ENCODE data around the gene TSPAN7.

Gene TSPAN7

GRCh38 chrX:38538134-38538533 lies 23.2 kb upstream of the TSPAN7 start:
- no peak for DNase-seq (ENCODE audit: low read depth)
- H3K4me3 ChIP-seq (ENCODE audit: control insufficient read depth, low read depth, low read length) = no peak overlapping the region
- TF ChIP-seq CTCF (IDR thresholded peaks at IDR 0.05; ENCODE audit: control insufficient read depth, insufficient read depth, low read depth, low read length, missing control alignments) = no peak

GRCh38 chrX:38539748-38540147 lies 21.6 kb upstream of the TSPAN7 start:
- DNase-seq (ENCODE audit: low read depth) = no peak
- no peak for TF ChIP-seq CTCF (IDR thresholded peaks at IDR 0.05; ENCODE audit: control insufficient read depth, insufficient read depth, low read depth, low read length, missing control alignments)
- no peak overlapping the region for H3K4me3 ChIP-seq (ENCODE audit: control insufficient read depth, low read depth, low read length)

- TF ChIP-seq CTCF (IDR thresholded peaks at IDR 0.05; ENCODE audit: control insufficient read depth, insufficient read depth, low read depth, low read length, missing control alignments) = no peak
- DNase-seq (ENCODE audit: low read depth) = no peak
- no peak overlapping the region for H3K4me3 ChIP-seq (ENCODE audit: control insufficient read depth, low read depth, low read length)
These were observed 12.8 kb upstream of the TSPAN7 start for GRCh38 chrX:38548508-38548907.

- H3K4me3 ChIP-seq (ENCODE audit: control insufficient read depth, low read depth, low read length) = no peak overlapping the region
- no peak for DNase-seq (ENCODE audit: low read depth)
- no peak for TF ChIP-seq CTCF (IDR thresholded peaks at IDR 0.05; ENCODE audit: control insufficient read depth, insufficient read depth, low read depth, low read length, missing control alignments)
These were observed 8.6 kb upstream of the TSPAN7 start for GRCh38 chrX:38552721-38553120.

- H3K4me3 ChIP-seq (ENCODE audit: control insufficient read depth, low read depth, low read length) = no peak overlapping the region
- TF ChIP-seq CTCF (IDR thresholded peaks at IDR 0.05; ENCODE audit: control insufficient read depth, insufficient read depth, low read depth, low read length, missing control alignments) = no peak
- DNase-seq (ENCODE audit: low read depth) = no peak
These were observed 2.7 kb upstream of the TSPAN7 start for GRCh38 chrX:38558686-38559085.

GRCh38 chrX:38560776-38561125 lies 591 bp upstream of the TSPAN7 start:
- peak overlapping the region; percentile 47 for H3K4me3 ChIP-seq (ENCODE audit: control insufficient read depth, low read depth, low read length)
- no peak for TF ChIP-seq CTCF (IDR thresholded peaks at IDR 0.05; ENCODE audit: control insufficient read depth, insufficient read depth, low read depth, low read length, missing control alignments)
- DNase-seq (ENCODE audit: low read depth) = no peak

Measured in AG09309 (cell line).